Measurements from ENCODE around the gene RGL3. TPM values are rescaled to one million over a fixed set of nuclear protein-coding genes. Genes with fewer than 3 reads are reported as not detected.
"Not testable (repeated sequence)": the region's sequence is repeated elsewhere in the genome, so short reads cannot be mapped to it uniquely, and the experiment has no call there.

Gene RGL3
- total RNA-seq, 2 donors from 2014 or later, result not detected

- ATAC-seq (replicated peaks in 1 of 2) (no peak), DNase-seq (no peak)
- Mint-ChIP-seq H3K27me3 (ENCODE audit: low read depth) (peaks cover 4% of the 10 kb centered on the region), H3K27ac (peak overlapping the region; percentile 83), H3K4me1 (ENCODE audit: low read depth) (peaks cover 70% of the 10 kb centered on the region), H3K36me3 (ENCODE audit: insufficient read depth in 2 of 2) (peaks cover 8 to 10% of the 10 kb centered on the region in 2 donors), H3K4me3 (peak overlapping the region; percentile 89 to 95), H3K9me3 (peaks cover 0 to 2% of the 10 kb centered on the region in 2 donors)
Measured at GRCh38 chr19:11379857-11380350, 39.2 kb downstream of the RGL3 start.

DNA sequence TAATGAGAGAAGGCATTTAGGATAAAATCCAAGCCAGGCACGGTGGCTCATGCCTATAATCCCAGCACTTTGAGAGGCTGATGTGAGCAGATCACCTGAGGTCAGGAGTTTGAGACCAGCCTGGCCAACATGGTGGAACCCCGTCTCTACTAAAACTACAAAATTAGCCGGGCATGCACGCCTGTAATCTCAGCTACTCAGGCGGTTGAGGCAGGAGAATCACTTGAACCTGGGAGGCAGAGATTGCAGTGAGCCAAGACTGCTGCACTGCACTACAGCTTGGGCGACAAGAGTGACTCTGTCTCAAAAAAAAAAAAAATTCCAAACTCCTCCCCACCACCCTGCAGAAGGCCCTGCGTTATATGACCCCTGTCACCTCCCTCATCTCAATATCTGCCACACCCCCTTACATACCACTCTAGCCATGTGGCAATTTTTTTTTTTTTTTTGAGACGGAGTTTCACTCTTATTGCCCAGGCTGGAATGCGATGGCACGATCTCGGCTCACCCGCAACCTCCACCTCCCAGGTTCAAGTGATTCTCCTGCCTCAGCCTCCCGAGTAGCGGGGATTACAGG is 39.8 kb downstream of the RGL3 start:
- H3K27me3 Mint-ChIP-seq (ENCODE audit: low read depth); H3K9me3 Mint-ChIP-seq; DNase-seq; H3K27ac Mint-ChIP-seq; H3K4me3 Mint-ChIP-seq; ATAC-seq (replicated peaks in 1 of 2): not testable (repeated sequence)
- H3K36me3 Mint-ChIP-seq (ENCODE audit: insufficient read depth in 2 of 2), result peaks cover 8 to 10% of the 10 kb centered on the region in 2 donors
- peaks cover 70% of the 10 kb centered on the region for H3K4me1 Mint-ChIP-seq (ENCODE audit: low read depth)

- Mint-ChIP-seq H3K27me3 (ENCODE audit: low read depth) (no peaks in the 10 kb centered on the region), H3K9me3 (peaks cover 0 to 2% of the 10 kb centered on the region in 2 donors), H3K4me1 (ENCODE audit: low read depth) (peaks cover 70% of the 10 kb centered on the region), H3K27ac (no peak overlapping the region), H3K36me3 (ENCODE audit: insufficient read depth in 2 of 2) (peaks cover 8 to 10% of the 10 kb centered on the region in 2 donors), H3K4me3 (peak overlapping the region; percentile 20 to 60)
- DNase-seq, result peak; percentile 31 to 35
- no peak for ATAC-seq (replicated peaks in 1 of 2)
Measured at GRCh38 chr19:11378319-11379189, 40.6 kb downstream of the RGL3 start.

GRCh38 chr19:11377756-11378155 is 41.4 kb downstream of the RGL3 start:
- no peak overlapping the region for H3K27ac Mint-ChIP-seq
- no peaks in the 10 kb centered on the region for H3K27me3 Mint-ChIP-seq (ENCODE audit: low read depth)
- peak overlapping the region in 1 of 2 donors; percentile 13 for H3K4me3 Mint-ChIP-seq
- H3K4me1 Mint-ChIP-seq (ENCODE audit: low read depth), result peaks cover 71% of the 10 kb centered on the region
- DNase-seq (no peak), ATAC-seq (replicated peaks in 1 of 2) (no peak)
- H3K36me3 Mint-ChIP-seq (ENCODE audit: insufficient read depth in 2 of 2), result peaks cover 8 to 10% of the 10 kb centered on the region in 2 donors
- H3K9me3 Mint-ChIP-seq, result peaks cover 0 to 2% of the 10 kb centered on the region in 2 donors

- Mint-ChIP-seq H3K27me3 (ENCODE audit: low read depth) (no peaks in the 10 kb centered on the region), H3K9me3 (peaks cover 0 to 2% of the 10 kb centered on the region in 2 donors), H3K4me3 (peak overlapping the region in 1 of 2 donors; percentile 78), H3K36me3 (ENCODE audit: insufficient read depth in 2 of 2) (peaks cover 8 to 10% of the 10 kb centered on the region in 2 donors), H3K4me1 (ENCODE audit: low read depth) (peaks cover 66% of the 10 kb centered on the region), H3K27ac (peak overlapping the region; percentile 82)
- no peak for ATAC-seq (replicated peaks in 1 of 2)
- DNase-seq, result peak; percentile 40 to 42
Measured at GRCh38 chr19:11377237-11377636, 41.9 kb downstream of the RGL3 start.

GRCh38 chr19:11375143-11375948 is 43.8 kb downstream of the RGL3 start:
- peaks cover 52% of the 10 kb centered on the region for H3K4me1 Mint-ChIP-seq (ENCODE audit: low read depth)
- H3K27ac Mint-ChIP-seq, result no peak overlapping the region
- H3K27me3 Mint-ChIP-seq (ENCODE audit: low read depth), result no peaks in the 10 kb centered on the region
- H3K36me3 Mint-ChIP-seq (ENCODE audit: insufficient read depth in 2 of 2), result peaks cover 8 to 15% of the 10 kb centered on the region in 2 donors
- H3K9me3 Mint-ChIP-seq, result peaks cover 0 to 2% of the 10 kb centered on the region in 2 donors
- ATAC-seq (replicated peaks in 1 of 2) (peak; percentile 46 to 47), DNase-seq (peak; percentile 80 to 84)
- no peak overlapping the region for H3K4me3 Mint-ChIP-seq

GRCh38 chr19:11374433-11375142 is 44.5 kb downstream of the RGL3 start, which contains the start of gene SWSAP1:
SWSAP1 (plus strand) TSS chr19:11374666; CDS start chr19:11374681, 15 bp downstream.
- H3K27ac Mint-ChIP-seq, result no peak within 1 kb of the TSS
- H3K9me3 Mint-ChIP-seq, result peaks cover 0 to 2% of the 10 kb centered on the region in 2 donors
- peaks cover 5 to 14% of the 10 kb centered on the region in 2 donors for H3K36me3 Mint-ChIP-seq (ENCODE audit: insufficient read depth in 2 of 2)
- H3K4me1 Mint-ChIP-seq (ENCODE audit: low read depth), result peaks cover 44% of the 10 kb centered on the region
- ATAC-seq (replicated peaks in 1 of 2) (peak; percentile 91), DNase-seq (peak; percentile 96 to 98)
- peak within 1 kb of the TSS in 1 of 2 donors; percentile 36 for H3K4me3 Mint-ChIP-seq
- no peaks in the 10 kb centered on the region for H3K27me3 Mint-ChIP-seq (ENCODE audit: low read depth)

DNA sequence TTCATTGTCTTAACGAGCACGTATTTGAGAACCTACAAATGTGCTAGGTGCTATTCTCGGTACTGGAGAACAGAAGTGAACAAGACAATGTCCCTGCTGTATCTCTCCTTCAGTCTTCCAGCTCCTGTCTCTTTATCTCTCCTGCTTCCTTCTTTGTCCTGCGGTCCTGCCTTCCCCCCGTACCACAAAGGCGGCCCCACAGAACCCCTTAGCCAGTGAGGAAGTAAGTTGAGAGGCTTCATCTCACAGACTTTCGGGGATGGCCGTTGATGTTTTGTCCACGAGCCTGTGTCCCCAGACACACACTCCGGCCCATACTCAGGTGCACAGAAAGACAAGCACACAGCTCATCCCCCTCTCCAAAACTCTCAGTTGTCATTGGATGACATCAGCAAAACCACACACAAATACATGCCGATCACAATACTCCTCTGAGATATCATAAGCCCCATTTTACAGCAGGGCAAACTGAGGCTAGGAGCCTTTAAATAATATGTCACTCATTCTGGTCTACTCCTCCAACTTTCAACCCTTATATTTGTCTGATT is 45.2 kb downstream of the RGL3 start:
- H3K27ac Mint-ChIP-seq, result no peak overlapping the region
- DNase-seq (no peak), ATAC-seq (replicated peaks in 1 of 2) (no peak)
- H3K36me3 Mint-ChIP-seq (ENCODE audit: insufficient read depth in 2 of 2), result peaks cover 5 to 15% of the 10 kb centered on the region in 2 donors
- H3K4me1 Mint-ChIP-seq (ENCODE audit: low read depth), result peaks cover 41% of the 10 kb centered on the region
- H3K4me3 Mint-ChIP-seq, result no peak overlapping the region
- H3K9me3 Mint-ChIP-seq, result peaks cover 0 to 2% of the 10 kb centered on the region in 2 donors
- H3K27me3 Mint-ChIP-seq (ENCODE audit: low read depth), result no peaks in the 10 kb centered on the region

DNA sequence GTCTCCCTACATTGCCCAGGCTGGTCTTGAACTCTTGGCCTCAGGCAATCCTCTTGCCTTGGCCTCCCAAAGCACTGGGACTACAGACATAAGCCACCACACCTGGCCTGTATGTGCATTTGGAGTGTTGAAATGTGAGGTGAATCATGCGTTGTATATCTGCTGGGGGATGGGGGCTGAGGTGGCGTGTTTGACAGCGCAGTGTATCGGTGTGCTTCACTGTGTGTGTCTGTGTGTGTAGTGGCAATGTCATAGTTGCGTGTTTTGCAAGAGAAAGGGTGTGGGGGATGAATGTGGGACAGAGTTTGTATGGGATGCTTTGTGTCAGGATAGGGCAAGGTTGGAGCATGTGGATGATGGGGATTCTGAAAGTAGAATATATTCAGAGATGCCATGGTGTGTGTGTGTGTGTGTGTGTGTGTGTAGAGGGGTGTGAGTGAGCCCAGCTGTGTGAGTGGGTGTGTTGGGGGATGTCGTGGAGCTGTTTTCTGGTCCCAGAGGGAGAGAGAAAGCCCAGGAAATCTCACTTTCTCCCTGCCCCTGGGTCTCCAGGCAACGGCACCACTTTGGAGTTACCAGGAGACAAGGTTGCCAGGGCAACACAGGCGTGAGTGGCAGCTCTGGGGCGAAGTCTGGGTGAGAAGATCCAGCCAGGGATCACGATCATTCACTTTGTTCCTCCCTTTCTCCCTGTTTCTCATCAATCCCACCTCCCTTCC is 45.8 kb downstream of the RGL3 start:
- peaks cover 3 to 15% of the 10 kb centered on the region in 2 donors for H3K36me3 Mint-ChIP-seq (ENCODE audit: insufficient read depth in 2 of 2)
- H3K9me3 Mint-ChIP-seq, result peaks cover 0 to 2% of the 10 kb centered on the region in 2 donors
- ATAC-seq (replicated peaks in 1 of 2), result no peak
- H3K4me3 Mint-ChIP-seq, result peak overlapping the region in 1 of 2 donors; percentile 36
- no peak for DNase-seq
- no peaks in the 10 kb centered on the region for H3K27me3 Mint-ChIP-seq (ENCODE audit: low read depth)
- H3K27ac Mint-ChIP-seq, result no peak overlapping the region
- H3K4me1 Mint-ChIP-seq (ENCODE audit: low read depth), result peaks cover 35% of the 10 kb centered on the region

DNA sequence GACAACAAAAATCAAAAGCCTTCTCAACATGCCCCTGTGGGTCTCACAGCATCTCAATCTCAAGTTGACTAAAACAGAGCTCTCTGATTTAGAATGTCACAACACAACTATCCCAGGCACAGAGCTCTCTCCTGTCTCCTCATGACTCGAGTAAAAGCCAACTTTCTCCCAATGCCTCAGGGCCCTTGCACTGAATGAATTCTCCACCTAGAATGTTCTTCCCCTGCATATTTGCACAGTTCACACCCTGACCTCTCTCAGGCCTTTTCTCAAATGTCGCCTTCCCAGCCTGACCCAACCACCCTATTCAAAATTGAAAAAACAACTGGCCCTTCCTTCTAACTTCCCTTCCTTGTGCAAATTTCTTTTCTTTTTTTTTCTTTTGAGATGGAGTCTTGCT is 48.4 kb downstream of the RGL3 start:
- peaks cover 9% of the 10 kb centered on the region for H3K4me1 Mint-ChIP-seq (ENCODE audit: low read depth)
- ATAC-seq (replicated peaks in 1 of 2) (no peak), DNase-seq (no peak)
- H3K27me3 Mint-ChIP-seq (ENCODE audit: low read depth), result no peaks in the 10 kb centered on the region
- no peaks in the 10 kb centered on the region for H3K9me3 Mint-ChIP-seq
- no peak overlapping the region for H3K27ac Mint-ChIP-seq
- no peak overlapping the region for H3K4me3 Mint-ChIP-seq
- peaks cover 0 to 8% of the 10 kb centered on the region in 2 donors for H3K36me3 Mint-ChIP-seq (ENCODE audit: insufficient read depth in 2 of 2)

DNA sequence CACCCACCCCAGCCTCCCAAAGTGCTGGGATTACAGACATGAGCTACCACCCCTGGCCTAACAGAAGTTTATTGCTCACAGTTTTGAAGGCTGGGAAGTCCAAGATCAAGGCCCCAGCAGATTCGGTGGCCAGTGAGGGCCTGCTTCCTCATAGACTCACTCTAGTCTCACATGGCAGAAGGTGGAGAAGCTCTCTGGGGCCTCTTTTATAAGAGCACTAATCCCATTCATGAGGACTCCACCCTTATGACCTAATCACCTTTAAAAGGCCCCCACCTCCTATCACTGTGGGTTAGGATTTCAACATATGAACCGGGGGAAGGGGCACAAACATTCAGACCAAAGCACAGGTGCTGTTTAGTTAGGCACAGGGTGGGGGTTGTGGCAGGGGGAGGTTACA is 51.6 kb downstream of the RGL3 start:
- Mint-ChIP-seq H3K27me3 (ENCODE audit: low read depth) (no peaks in the 10 kb centered on the region), H3K27ac (no peak overlapping the region), H3K36me3 (ENCODE audit: insufficient read depth in 2 of 2) (peaks cover 0 to 8% of the 10 kb centered on the region in 2 donors), H3K4me3 (no peak overlapping the region), H3K9me3 (no peaks in the 10 kb centered on the region), H3K4me1 (ENCODE audit: low read depth) (no peaks in the 10 kb centered on the region)
- ATAC-seq (replicated peaks in 1 of 2) (no peak), DNase-seq (no peak)
